ENCODE data around the gene NF2. TPM values are rescaled to one million over a fixed set of nuclear protein-coding genes. Genes with fewer than 3 reads are reported as not detected.

Gene NF2
- total and polyA plus RNA-seq, 3 experiments from 2014 or later, result 21.4 to 53.3 (median 51.6) TPM

- POLR2A ChIA-PET, result no interaction called here
- no peak overlapping the region for H3K4me3 Mint-ChIP-seq
- H3K9me3 Mint-ChIP-seq, result no peaks in the 10 kb centered on the region
- Histone ChIP-seq H3K9me3 (ENCODE audit: low read length) (no peaks in the 10 kb centered on the region), H3K27me3 (ENCODE audit: insufficient read depth, low read length, poor library complexity, severe bottlenecking) (no peaks in the 10 kb centered on the region), H3K27ac (ENCODE audit: low read depth, low read length) (no peak overlapping the region), H3K36me3 (ENCODE audit: insufficient read depth, low read length) (no peaks in the 10 kb centered on the region), H3K4me1 (ENCODE audit: insufficient read depth, low read length) (peaks cover 14% of the 10 kb centered on the region), H3K4me3 (ENCODE audit: low read length) (no peak overlapping the region)
- peaks cover 0 to 7% (median 3%) of the 10 kb centered on the region in 3 donors for H3K36me3 Mint-ChIP-seq
- peaks cover 46 to 80% (median 65%) of the 10 kb centered on the region in 3 donors for H3K4me1 Mint-ChIP-seq
- no peak for DNase-seq
- CTCF ChIA-PET, result no interaction called here
- H3K27me3 Mint-ChIP-seq, result peaks cover 0 to 1% of the 10 kb centered on the region in 2 donors
- H3K27ac Mint-ChIP-seq, result peak overlapping the region in 2 of 8 donors; percentile 34 to 36
These were observed 25.8 kb downstream of the NF2 start for GRCh38 chr22:29628996-29629902.

- Mint-ChIP-seq H3K27ac (no peak overlapping the region), H3K4me1 (peaks cover 40 to 77% (median 59%) of the 10 kb centered on the region in 3 donors), H3K9me3 (no peaks in the 10 kb centered on the region), H3K36me3 (peaks cover 0 to 7% (median 3%) of the 10 kb centered on the region in 3 donors), H3K4me3 (peak overlapping the region in 1 of 7 donors; percentile 10), H3K27me3 (peaks cover 0 to 1% of the 10 kb centered on the region in 2 donors)
- POLR2A ChIA-PET, result no interaction called here
- Histone ChIP-seq H3K4me1 (ENCODE audit: insufficient read depth, low read length) (peaks cover 9% of the 10 kb centered on the region), H3K27ac (ENCODE audit: low read depth, low read length) (no peak overlapping the region), H3K36me3 (ENCODE audit: insufficient read depth, low read length) (no peaks in the 10 kb centered on the region), H3K27me3 (ENCODE audit: insufficient read depth, low read length, poor library complexity, severe bottlenecking) (no peaks in the 10 kb centered on the region), H3K9me3 (ENCODE audit: low read length) (no peaks in the 10 kb centered on the region), H3K4me3 (ENCODE audit: low read length) (no peak overlapping the region)
- CTCF ChIA-PET, result no interaction called here
- no peak for DNase-seq
These were observed 26.6 kb downstream of the NF2 start for GRCh38 chr22:29629903-29630516.

- H3K4me3 Mint-ChIP-seq, result no peak overlapping the region
- peaks cover 0 to 1% of the 10 kb centered on the region in 2 donors for H3K27me3 Mint-ChIP-seq
- Histone ChIP-seq H3K27ac (ENCODE audit: low read depth, low read length) (no peak overlapping the region), H3K4me1 (ENCODE audit: insufficient read depth, low read length) (peaks cover 6% of the 10 kb centered on the region), H3K9me3 (ENCODE audit: low read length) (no peaks in the 10 kb centered on the region), H3K4me3 (ENCODE audit: low read length) (no peak overlapping the region), H3K36me3 (ENCODE audit: insufficient read depth, low read length) (no peaks in the 10 kb centered on the region), H3K27me3 (ENCODE audit: insufficient read depth, low read length, poor library complexity, severe bottlenecking) (no peaks in the 10 kb centered on the region)
- peaks cover 0 to 7% (median 3%) of the 10 kb centered on the region in 3 donors for H3K36me3 Mint-ChIP-seq
- CTCF ChIA-PET, result no interaction called here
- POLR2A ChIA-PET, result no interaction called here
- no peak overlapping the region for H3K27ac Mint-ChIP-seq
- H3K4me1 Mint-ChIP-seq, result peaks cover 32 to 73% (median 56%) of the 10 kb centered on the region in 3 donors
- no peak for DNase-seq
- H3K9me3 Mint-ChIP-seq, result no peaks in the 10 kb centered on the region
These were observed 27.6 kb downstream of the NF2 start for GRCh38 chr22:29630987-29631386.

- H3K9me3 Mint-ChIP-seq, result no peaks in the 10 kb centered on the region
- Histone ChIP-seq H3K27ac (ENCODE audit: low read depth, low read length) (no peak overlapping the region), H3K4me1 (ENCODE audit: insufficient read depth, low read length) (peaks cover 5% of the 10 kb centered on the region), H3K36me3 (ENCODE audit: insufficient read depth, low read length) (no peaks in the 10 kb centered on the region), H3K27me3 (ENCODE audit: insufficient read depth, low read length, poor library complexity, severe bottlenecking) (no peaks in the 10 kb centered on the region), H3K4me3 (ENCODE audit: low read length) (no peak overlapping the region), H3K9me3 (ENCODE audit: low read length) (no peaks in the 10 kb centered on the region)
- peaks cover 0 to 1% of the 10 kb centered on the region in 2 donors for H3K27me3 Mint-ChIP-seq
- peaks cover 29 to 68% (median 50%) of the 10 kb centered on the region in 3 donors for H3K4me1 Mint-ChIP-seq
- H3K27ac Mint-ChIP-seq, result no peak overlapping the region
- POLR2A ChIA-PET, result no interaction called here
- peaks cover 0 to 7% (median 3%) of the 10 kb centered on the region in 3 donors for H3K36me3 Mint-ChIP-seq
- no peak overlapping the region for H3K4me3 Mint-ChIP-seq
- DNase-seq, result no peak
- CTCF ChIA-PET, result no interaction called here
These were observed 28.3 kb downstream of the NF2 start for GRCh38 chr22:29631725-29632124.

GRCh38 chr22:29632672-29633071 is 29.2 kb downstream of the NF2 start:
- no peak overlapping the region for H3K27ac ChIP-seq (ENCODE audit: low read depth, low read length)
- Mint-ChIP-seq H3K27ac (peak overlapping the region in 1 of 8 donors; percentile 19), H3K36me3 (peaks cover 0 to 14% (median 7%) of the 10 kb centered on the region in 3 donors), H3K4me3 (no peak overlapping the region), H3K27me3 (peaks cover 0 to 1% of the 10 kb centered on the region in 2 donors), H3K9me3 (no peaks in the 10 kb centered on the region), H3K4me1 (peaks cover 29 to 61% (median 45%) of the 10 kb centered on the region in 3 donors)
- CTCF ChIA-PET, result no interaction called here
- no peaks in the 10 kb centered on the region for H3K27me3 ChIP-seq (ENCODE audit: insufficient read depth, low read length, poor library complexity, severe bottlenecking)
- no peak for DNase-seq
- POLR2A ChIA-PET, result no interaction called here
- H3K4me3 ChIP-seq (ENCODE audit: low read length), result no peak overlapping the region
- no peaks in the 10 kb centered on the region for H3K36me3 ChIP-seq (ENCODE audit: insufficient read depth, low read length)
- peaks cover 5% of the 10 kb centered on the region for H3K4me1 ChIP-seq (ENCODE audit: insufficient read depth, low read length)
- H3K9me3 ChIP-seq (ENCODE audit: low read length), result no peaks in the 10 kb centered on the region

GRCh38 chr22:29633514-29634312 is 30.3 kb downstream of the NF2 start:
- Mint-ChIP-seq H3K27ac (peak overlapping the region in 3 of 8 donors; percentile 14 to 51 (median 15)), H3K36me3 (peaks cover 0 to 20% (median 10%) of the 10 kb centered on the region in 3 donors), H3K27me3 (peaks cover 0 to 1% of the 10 kb centered on the region in 2 donors), H3K9me3 (no peaks in the 10 kb centered on the region), H3K4me3 (no peak overlapping the region), H3K4me1 (peaks cover 27 to 54% (median 40%) of the 10 kb centered on the region in 3 donors)
- DNase-seq, result no peak
- peaks cover 5% of the 10 kb centered on the region for H3K4me1 ChIP-seq (ENCODE audit: insufficient read depth, low read length)
- H3K9me3 ChIP-seq (ENCODE audit: low read length), result no peaks in the 10 kb centered on the region
- H3K36me3 ChIP-seq (ENCODE audit: insufficient read depth, low read length), result no peaks in the 10 kb centered on the region
- POLR2A ChIA-PET, result no interaction called here
- H3K4me3 ChIP-seq (ENCODE audit: low read length), result no peak overlapping the region
- no peak overlapping the region for H3K27ac ChIP-seq (ENCODE audit: low read depth, low read length)
- CTCF ChIA-PET, result no interaction called here
- no peaks in the 10 kb centered on the region for H3K27me3 ChIP-seq (ENCODE audit: insufficient read depth, low read length, poor library complexity, severe bottlenecking)

- ChIA-PET POLR2A (no interaction called here), CTCF (no interaction called here)
- no peak for DNase-seq
- H3K9me3 Mint-ChIP-seq, result no peaks in the 10 kb centered on the region
- H3K27me3 ChIP-seq (ENCODE audit: insufficient read depth, low read length, poor library complexity, severe bottlenecking), result no peaks in the 10 kb centered on the region
- H3K27ac Mint-ChIP-seq, result peak overlapping the region in 2 of 8 donors; percentile 10 to 40
- peaks cover 5% of the 10 kb centered on the region for H3K4me1 ChIP-seq (ENCODE audit: insufficient read depth, low read length)
- H3K36me3 ChIP-seq (ENCODE audit: insufficient read depth, low read length), result no peaks in the 10 kb centered on the region
- no peak overlapping the region for H3K4me3 ChIP-seq (ENCODE audit: low read length)
- H3K27me3 Mint-ChIP-seq, result peaks cover 0 to 1% of the 10 kb centered on the region in 2 donors
- H3K4me1 Mint-ChIP-seq, result peaks cover 26 to 47% (median 40%) of the 10 kb centered on the region in 3 donors
- peaks cover 0 to 26% (median 8%) of the 10 kb centered on the region in 3 donors for H3K36me3 Mint-ChIP-seq
- no peaks in the 10 kb centered on the region for H3K9me3 ChIP-seq (ENCODE audit: low read length)
- H3K27ac ChIP-seq (ENCODE audit: low read depth, low read length), result no peak overlapping the region
- H3K4me3 Mint-ChIP-seq, result no peak overlapping the region
These were observed 31.4 kb downstream of the NF2 start for GRCh38 chr22:29634847-29635246.
